ENCODE measurements around the gene CNGA3. TPM values are rescaled to one million over a fixed set of nuclear protein-coding genes. Genes with fewer than 3 reads are reported as not detected.

The CNGA3 gene
- total RNA-seq, 1 experiment from 2014 or later = 0.10 TPM

DNA sequence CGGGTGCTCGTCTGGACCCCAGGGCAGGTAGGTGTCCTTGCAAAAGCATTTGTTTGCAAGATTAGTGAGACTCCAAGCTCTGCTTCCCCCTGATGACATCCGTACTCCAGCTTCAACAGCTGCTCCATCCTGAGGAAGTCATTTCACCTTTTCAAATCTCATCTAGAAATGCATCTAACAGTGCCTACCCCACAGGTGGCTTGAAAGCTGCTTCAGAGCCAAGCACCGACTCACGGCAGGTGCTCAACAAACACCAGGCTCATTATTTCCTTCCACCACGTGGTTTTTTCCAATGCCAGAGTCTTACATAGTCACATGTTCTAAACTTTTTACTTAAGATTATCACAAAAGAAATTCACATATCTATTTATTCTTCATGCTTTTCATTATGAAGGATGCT lies 31.9 kb downstream of the CNGA3 start:
- no peak for DNase-seq
- Histone ChIP-seq H3K4me3 (ENCODE audit: insufficient read depth, low read depth, low read length) (no peak overlapping the region), H3K27me3 (ENCODE audit: control insufficient read depth, insufficient read depth, low read length) (peaks cover 11% of the 10 kb centered on the region), H3K36me3 (replicated peaks; ENCODE audit: control insufficient read depth, insufficient read depth, low read length) (no peaks in the 10 kb centered on the region)

DNA sequence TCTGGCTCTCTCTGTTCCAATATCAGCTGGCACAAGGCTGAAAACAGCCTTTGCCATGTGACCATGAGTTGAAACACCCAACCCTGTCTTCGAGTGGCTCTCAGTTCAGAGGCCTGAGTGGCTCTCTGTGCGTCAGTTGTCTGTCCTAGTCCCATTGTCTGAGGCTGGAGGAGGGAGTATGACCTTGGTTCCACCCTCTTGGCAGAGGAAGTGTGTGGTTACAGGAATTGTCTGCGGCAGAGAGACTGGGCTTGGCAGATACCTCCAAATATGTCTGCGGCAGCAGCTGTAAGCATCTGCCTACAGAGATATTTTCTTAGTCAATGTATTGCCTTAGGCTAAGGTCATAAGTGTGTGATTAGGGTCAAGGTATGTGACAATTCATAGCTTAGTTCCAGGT lies 32.6 kb downstream of the CNGA3 start:
- H3K27me3 ChIP-seq (ENCODE audit: control insufficient read depth, insufficient read depth, low read length) = peaks cover 11% of the 10 kb centered on the region
- no peak for DNase-seq
- H3K36me3 ChIP-seq (replicated peaks; ENCODE audit: control insufficient read depth, insufficient read depth, low read length) = no peaks in the 10 kb centered on the region
- no peak overlapping the region for H3K4me3 ChIP-seq (ENCODE audit: insufficient read depth, low read depth, low read length)

DNA sequence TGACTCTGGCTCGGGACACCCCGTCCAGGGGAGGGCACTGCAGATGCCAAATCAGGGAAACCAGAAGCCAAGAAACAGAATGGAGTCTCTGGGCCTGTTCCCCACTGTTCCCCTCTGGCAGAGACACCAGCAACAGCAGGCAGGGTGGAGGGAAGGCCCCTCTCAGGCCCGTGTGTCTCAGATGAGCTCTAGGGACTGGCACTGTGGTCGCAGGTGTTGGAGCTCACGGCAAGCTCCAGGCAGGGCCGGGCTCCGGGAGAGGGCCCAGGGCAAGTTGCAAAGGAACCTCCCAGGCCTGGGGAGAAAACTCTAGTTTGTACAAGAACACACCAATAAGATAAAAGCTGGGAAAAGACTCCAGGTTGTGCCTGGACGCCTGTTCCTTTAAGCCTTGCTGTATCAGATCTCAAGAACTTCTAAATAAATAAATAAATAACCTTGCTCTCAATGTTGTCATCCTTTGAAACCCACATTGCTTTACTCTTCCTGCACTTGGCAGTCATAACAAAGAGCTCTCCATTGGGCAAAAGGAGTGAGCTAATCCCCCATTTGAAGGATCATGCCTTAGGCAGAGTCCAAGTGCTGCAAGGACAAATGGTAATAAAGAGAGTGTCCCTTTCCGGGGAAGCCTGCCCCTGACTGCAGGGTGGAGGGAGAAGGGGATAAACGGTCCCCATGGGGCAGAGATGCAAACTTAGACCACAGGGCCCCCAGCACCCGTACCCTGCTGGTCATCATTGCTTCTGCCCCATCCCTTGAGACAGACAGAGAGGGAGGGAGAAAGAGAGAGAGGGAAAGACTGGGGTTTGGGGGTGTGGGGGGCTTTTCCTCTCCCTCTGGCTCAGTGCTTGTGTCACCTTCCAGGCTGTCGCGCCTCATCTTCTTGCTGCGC lies 33.3 kb downstream of the CNGA3 start:
- no peak for DNase-seq
- H3K27me3 ChIP-seq (ENCODE audit: control insufficient read depth, insufficient read depth, low read length) = peaks cover 11% of the 10 kb centered on the region
- no peaks in the 10 kb centered on the region for H3K36me3 ChIP-seq (replicated peaks; ENCODE audit: control insufficient read depth, insufficient read depth, low read length)

GRCh38 chr2:98380203-98380535 lies 33.9 kb downstream of the CNGA3 start:
- Histone ChIP-seq H3K27me3 (ENCODE audit: control insufficient read depth, insufficient read depth, low read length) (peaks cover 11% of the 10 kb centered on the region), H3K36me3 (replicated peaks; ENCODE audit: control insufficient read depth, insufficient read depth, low read length) (no peaks in the 10 kb centered on the region), H3K4me3 (ENCODE audit: insufficient read depth, low read depth, low read length) (no peak overlapping the region)
- DNase-seq = no peak

More for the DNA sequence above, 33.3 kb downstream of the CNGA3 start:
- H3K4me3 ChIP-seq (ENCODE audit: insufficient read depth, low read depth, low read length) = no peak overlapping the region

- Histone ChIP-seq H3K4me3 (ENCODE audit: insufficient read depth, low read depth, low read length) (no peak overlapping the region), H3K27me3 (ENCODE audit: control insufficient read depth, insufficient read depth, low read length) (peaks cover 11% of the 10 kb centered on the region), H3K36me3 (replicated peaks; ENCODE audit: control insufficient read depth, insufficient read depth, low read length) (no peaks in the 10 kb centered on the region)
- peak; percentile 8 for DNase-seq
These were observed 35.2 kb downstream of the CNGA3 start for GRCh38 chr2:98381494-98381893.

GRCh38 chr2:98382086-98382485 lies 35.8 kb downstream of the CNGA3 start:
- Histone ChIP-seq H3K27me3 (ENCODE audit: control insufficient read depth, insufficient read depth, low read length) (peaks cover 11% of the 10 kb centered on the region), H3K4me3 (ENCODE audit: insufficient read depth, low read depth, low read length) (no peak overlapping the region), H3K36me3 (replicated peaks; ENCODE audit: control insufficient read depth, insufficient read depth, low read length) (no peaks in the 10 kb centered on the region)
- peak; percentile 11 for DNase-seq

- Histone ChIP-seq H3K4me3 (ENCODE audit: insufficient read depth, low read depth, low read length) (no peak overlapping the region), H3K36me3 (replicated peaks; ENCODE audit: control insufficient read depth, insufficient read depth, low read length) (no peaks in the 10 kb centered on the region), H3K27me3 (ENCODE audit: control insufficient read depth, insufficient read depth, low read length) (peaks cover 11% of the 10 kb centered on the region)
- peak; percentile 28 for DNase-seq
These were observed 36.5 kb downstream of the CNGA3 start for GRCh38 chr2:98382739-98383138.

GRCh38 chr2:98383166-98383565 lies 36.9 kb downstream of the CNGA3 start:
- Histone ChIP-seq H3K27me3 (ENCODE audit: control insufficient read depth, insufficient read depth, low read length) (peaks cover 11% of the 10 kb centered on the region), H3K4me3 (ENCODE audit: insufficient read depth, low read depth, low read length) (no peak overlapping the region), H3K36me3 (replicated peaks; ENCODE audit: control insufficient read depth, insufficient read depth, low read length) (no peaks in the 10 kb centered on the region)
- DNase-seq = peak; percentile 58

DNA sequence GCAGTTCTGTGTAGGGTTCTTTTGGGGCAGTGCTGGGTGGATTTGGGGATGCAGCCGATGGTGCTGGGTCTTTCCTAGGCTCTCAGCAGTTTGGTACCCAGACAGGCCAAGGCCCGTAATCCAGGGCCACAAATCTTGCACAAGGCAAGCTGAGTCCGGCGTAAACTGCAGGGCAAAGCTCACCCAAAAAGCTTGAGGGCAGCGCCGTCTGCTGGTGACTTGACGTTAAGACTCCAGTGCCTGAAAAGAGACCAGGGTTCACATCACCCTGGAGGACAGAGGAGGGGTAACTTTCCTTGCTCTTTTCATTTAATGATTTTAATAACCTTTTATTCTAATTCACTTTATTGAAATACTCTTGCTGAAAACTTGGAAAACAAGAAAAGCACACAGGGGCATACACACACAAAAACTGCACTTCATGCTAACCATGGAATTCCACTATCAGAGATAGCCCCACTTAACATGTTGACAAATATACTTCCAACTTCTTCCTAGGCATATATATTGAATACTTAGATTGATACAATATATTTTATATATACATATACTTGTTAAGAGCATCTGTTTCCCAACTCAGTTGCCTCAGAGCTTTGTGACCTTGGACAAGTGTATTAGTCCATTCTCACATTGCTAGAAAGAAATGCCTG lies 38.9 kb downstream of the CNGA3 start:
- DNase-seq = peak; percentile 89
- Histone ChIP-seq H3K27me3 (ENCODE audit: control insufficient read depth, insufficient read depth, low read length) (peaks cover 9% of the 10 kb centered on the region; the same call in 1 of the 2 replicates), H3K36me3 (replicated peaks; ENCODE audit: control insufficient read depth, insufficient read depth, low read length) (no peaks in the 10 kb centered on the region), H3K4me3 (ENCODE audit: insufficient read depth, low read depth, low read length) (no peak overlapping the region)

- DNase-seq = no peak
- Histone ChIP-seq H3K4me3 (ENCODE audit: insufficient read depth, low read depth, low read length) (no peak overlapping the region), H3K27me3 (ENCODE audit: control insufficient read depth, insufficient read depth, low read length) (no peaks in the 10 kb centered on the region), H3K36me3 (replicated peaks; ENCODE audit: control insufficient read depth, insufficient read depth, low read length) (no peaks in the 10 kb centered on the region)
These were observed 41.2 kb downstream of the CNGA3 start for GRCh38 chr2:98387478-98387877.

GRCh38 chr2:98388081-98388480 lies 41.8 kb downstream of the CNGA3 start:
- DNase-seq = no peak
- no peaks in the 10 kb centered on the region for H3K27me3 ChIP-seq (ENCODE audit: control insufficient read depth, insufficient read depth, low read length)

GRCh38 chr2:98388601-98389250 lies 42.5 kb downstream of the CNGA3 start:
- DNase-seq = peak; percentile 20
- H3K36me3 ChIP-seq (replicated peaks; ENCODE audit: control insufficient read depth, insufficient read depth, low read length) = no peaks in the 10 kb centered on the region
- H3K27me3 ChIP-seq (ENCODE audit: control insufficient read depth, insufficient read depth, low read length) = no peaks in the 10 kb centered on the region; the same call in 1 of the 2 replicates
- H3K4me3 ChIP-seq (ENCODE audit: insufficient read depth, low read depth, low read length) = no peak overlapping the region

More at GRCh38 chr2:98388081-98388480, 41.8 kb downstream of the CNGA3 start:
- no peak overlapping the region for H3K4me3 ChIP-seq (ENCODE audit: insufficient read depth, low read depth, low read length)
- no peaks in the 10 kb centered on the region for H3K36me3 ChIP-seq (replicated peaks; ENCODE audit: control insufficient read depth, insufficient read depth, low read length)

- DNase-seq = peak; percentile 11
- no peak overlapping the region for H3K4me3 ChIP-seq (ENCODE audit: insufficient read depth, low read depth, low read length)
- H3K27me3 ChIP-seq (ENCODE audit: control insufficient read depth, insufficient read depth, low read length) = no peaks in the 10 kb centered on the region; the same call in 1 of the 2 replicates
- no peaks in the 10 kb centered on the region for H3K36me3 ChIP-seq (replicated peaks; ENCODE audit: control insufficient read depth, insufficient read depth, low read length)
These were observed 43.0 kb downstream of the CNGA3 start for GRCh38 chr2:98389251-98389605.

DNA sequence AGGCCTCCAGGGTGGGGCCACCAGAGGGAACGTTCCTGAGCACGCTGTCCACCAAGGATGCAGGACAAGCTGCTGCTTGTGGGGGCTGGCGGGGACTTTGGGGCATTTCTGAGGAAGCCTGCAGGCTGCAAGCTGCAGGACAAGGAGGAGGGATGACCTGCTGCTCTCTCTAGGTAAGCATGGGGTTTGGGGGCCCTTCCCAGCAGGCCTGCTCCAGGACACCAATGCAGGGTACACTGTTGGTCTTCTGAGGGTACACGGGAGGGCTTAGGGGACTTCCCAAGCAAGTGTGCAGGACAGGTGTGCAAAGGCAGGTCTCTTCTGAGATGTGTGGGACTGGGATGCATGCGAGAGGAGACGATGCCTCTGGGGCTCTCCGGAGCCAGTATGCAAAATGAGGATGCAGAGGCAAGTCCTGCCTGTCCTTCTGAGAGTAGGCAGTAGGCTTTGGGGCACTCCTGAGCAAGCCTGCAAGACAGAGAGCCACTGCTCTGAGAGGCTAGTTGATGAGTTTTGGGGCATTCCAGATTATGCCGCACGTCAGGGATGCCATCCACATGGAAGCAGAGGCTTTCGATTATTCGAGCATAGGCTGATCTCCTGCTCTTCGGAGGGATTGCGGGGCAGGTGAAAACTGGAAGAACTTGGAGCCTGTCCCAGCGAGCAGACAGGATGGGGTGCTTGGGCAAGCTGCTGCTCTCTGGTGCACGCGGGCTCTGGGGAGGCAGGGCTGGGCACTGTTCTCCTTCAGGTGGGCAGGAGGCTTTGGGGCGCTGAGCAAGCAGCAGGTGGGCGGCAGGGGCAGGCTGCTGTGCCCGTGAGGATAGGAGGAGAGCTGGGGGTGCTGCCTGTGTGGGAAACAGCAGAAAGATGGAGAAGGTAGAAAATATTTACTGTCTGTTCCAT lies 44.6 kb downstream of the CNGA3 start:
- Histone ChIP-seq H3K36me3 (replicated peaks; ENCODE audit: control insufficient read depth, insufficient read depth, low read length) (no peaks in the 10 kb centered on the region), H3K27me3 (ENCODE audit: control insufficient read depth, insufficient read depth, low read length) (no peaks in the 10 kb centered on the region; the same call in 1 of the 2 replicates), H3K4me3 (ENCODE audit: insufficient read depth, low read depth, low read length) (no peak overlapping the region)
- DNase-seq = peak; percentile 36
